Suprapubic skin (tissue), 4 donors: ENCODE measurements around the gene MEX3D. TPM values are rescaled to one million over a fixed set of nuclear protein-coding genes. Genes with fewer than 3 reads are reported as not detected.

Source experiments
- DNase-seq, 2 donors: peaks; one replicate each; pipeline ENCODE4 v3.0.0-alpha.2; 2019; ENCODE audit warnings: low spot score in 2 of 2
- H3K27ac ChIP-seq: fragments of 200-600 bp; sonication (generic); one replicate; pipeline ENCODE4 v1.5.1; 2019
- H3K27me3 ChIP-seq: fragments of 200-600 bp; sonication (generic); one replicate; pipeline ENCODE4 v1.5.1; 2019
- H3K36me3 ChIP-seq: fragments of 200-600 bp; sonication (generic); one replicate; pipeline ENCODE4 v1.5.1; 2019
- H3K4me1 ChIP-seq: fragments of 200-600 bp; sonication (generic); one replicate; pipeline ENCODE4 v1.5.1; 2019
- H3K4me3 ChIP-seq: fragments of 200-600 bp; sonication (generic); one replicate; pipeline ENCODE4 v1.5.1; 2019; ENCODE audit warnings: mild to moderate bottlenecking
- H3K9me3 ChIP-seq: fragments of 200-600 bp; sonication (generic); one replicate; pipeline ENCODE4 v1.5.1; 2019
- EP300 ChIP-seq: sonication (generic); formaldehyde crosslinking; IDR thresholded peaks from one replicate; pipeline ENCODE4 v1.6.1; 2017; ENCODE audit warnings: antibody characterized with exemption
- POLR2A ChIP-seq, 2 donors: fragments of 450-650 bp; IDR thresholded peaks; one replicate each; pipeline ENCODE4 v1.6.1; 2017; ENCODE audit warnings: antibody characterized with exemption in 2 of 2, mild to moderate bottlenecking in 2 of 2, moderate library complexity in 2 of 2
- POLR2AphosphoS5 ChIP-seq, 3 donors: sonication (generic); formaldehyde crosslinking; IDR thresholded peaks; one replicate each; pipeline ENCODE4 v1.6.1; 2017; ENCODE audit warnings: antibody characterized with exemption in 3 of 3
- WGBS: methylation state at CpG from one replicate; pipeline ENCODE4 v1.1.5; 2018; 5-methylcytosine and 5-hydroxymethylcytosine counted together
- total RNA-seq, 4 donors: library from RNA; depleted of rRNA; stranded (reverse); fragments of >200 nt; gene quantifications; one replicate each; pipeline ENCODE4 v1.1.0, GENCODE V29; 2016
- TF ChIP-seq, protein P1 (sequence below), 2 donors: fragments of 200-600 bp in 1 of 2; fragments of 450-650 bp in 1 of 2; sonication (generic) in 1 of 2; IDR thresholded peaks; one replicate each; pipeline ENCODE4 v1.5.1; 2016 to 2019; ENCODE audit warnings: antibody characterized with exemption in 2 of 2, mild to moderate bottlenecking in 1 of 2, moderate library complexity in 1 of 2

MEX3D gene
- total RNA-seq, 4 donors from 2014 or later = 20.1 to 36.4 (median 26.9) TPM

DNA sequence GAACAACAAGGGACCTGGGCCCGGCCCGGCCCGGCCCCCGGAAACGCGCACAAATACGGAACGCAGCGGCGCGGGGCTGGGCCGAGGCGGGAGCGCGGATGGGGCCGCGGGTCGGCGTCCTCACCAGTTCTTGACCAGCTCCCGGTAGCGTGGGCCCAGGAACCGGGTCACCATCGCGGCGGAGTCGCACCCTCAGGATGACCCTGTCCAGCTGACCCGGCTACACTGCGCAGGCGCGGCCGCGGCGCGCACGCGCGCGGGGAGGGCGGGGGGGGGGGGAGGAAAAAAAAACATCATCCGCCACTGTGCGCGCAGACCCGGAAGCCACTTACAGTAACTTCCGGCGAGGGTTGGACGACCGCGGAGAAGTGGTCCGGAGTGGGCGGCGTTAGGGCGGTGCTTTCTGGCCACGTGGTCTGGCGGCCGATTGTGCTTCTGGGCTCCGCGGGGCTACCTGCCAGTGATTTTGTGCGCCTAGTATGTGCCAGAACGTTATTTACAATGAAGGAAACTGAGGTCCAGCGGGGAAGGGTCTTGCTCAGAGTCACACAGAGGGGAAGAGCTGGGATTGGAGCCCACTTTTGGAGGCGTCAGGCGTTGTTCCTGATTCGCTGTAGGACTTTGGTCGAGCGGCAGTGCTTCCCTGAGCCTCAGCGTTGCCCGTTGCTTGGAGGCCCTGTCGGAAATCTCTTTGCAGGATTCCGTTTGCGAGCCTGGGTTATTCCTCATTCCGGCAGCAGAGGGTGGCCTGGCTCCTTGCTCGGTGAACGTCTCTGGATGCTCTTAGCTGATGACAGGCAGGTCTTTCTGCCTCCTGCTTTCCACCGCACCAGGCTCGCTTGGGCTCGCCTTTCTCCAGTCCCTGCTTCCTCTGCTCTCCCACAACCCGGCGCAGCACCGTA is 37.4 kb upstream of the MEX3D start, which contains the start of gene UQCR11:
TSS of gene UQCR11 (minus strand) at position 227 of the 902 bp plus-strand sequence. CDS start at position 174, 53 bp downstream.
- Histone ChIP-seq H3K27me3 (no peaks in the 10 kb centered on the region), H3K27ac (peak within 1 kb of the TSS; percentile 85), H3K4me3 (peak within 1 kb of the TSS; percentile 70), H3K9me3 (no peaks in the 10 kb centered on the region), H3K36me3 (peaks cover 15% of the 10 kb centered on the region), H3K4me1 (peaks cover 40% of the 10 kb centered on the region)
- WGBS = under 1% methylated on average over 34 of the region's 79 CpGs
- TF ChIP-seq, protein P1, sequence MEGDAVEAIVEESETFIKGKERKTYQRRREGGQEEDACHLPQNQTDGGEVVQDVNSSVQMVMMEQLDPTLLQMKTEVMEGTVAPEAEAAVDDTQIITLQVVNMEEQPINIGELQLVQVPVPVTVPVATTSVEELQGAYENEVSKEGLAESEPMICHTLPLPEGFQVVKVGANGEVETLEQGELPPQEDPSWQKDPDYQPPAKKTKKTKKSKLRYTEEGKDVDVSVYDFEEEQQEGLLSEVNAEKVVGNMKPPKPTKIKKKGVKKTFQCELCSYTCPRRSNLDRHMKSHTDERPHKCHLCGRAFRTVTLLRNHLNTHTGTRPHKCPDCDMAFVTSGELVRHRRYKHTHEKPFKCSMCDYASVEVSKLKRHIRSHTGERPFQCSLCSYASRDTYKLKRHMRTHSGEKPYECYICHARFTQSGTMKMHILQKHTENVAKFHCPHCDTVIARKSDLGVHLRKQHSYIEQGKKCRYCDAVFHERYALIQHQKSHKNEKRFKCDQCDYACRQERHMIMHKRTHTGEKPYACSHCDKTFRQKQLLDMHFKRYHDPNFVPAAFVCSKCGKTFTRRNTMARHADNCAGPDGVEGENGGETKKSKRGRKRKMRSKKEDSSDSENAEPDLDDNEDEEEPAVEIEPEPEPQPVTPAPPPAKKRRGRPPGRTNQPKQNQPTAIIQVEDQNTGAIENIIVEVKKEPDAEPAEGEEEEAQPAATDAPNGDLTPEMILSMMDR (IDR thresholded peaks at IDR 0.05) = peak; percentile 69 to 75
- TF ChIP-seq POLR2A (IDR thresholded peaks at IDR 0.05) (no peak), POLR2AphosphoS5 (IDR thresholded peaks at IDR 0.05) (peak in 1 of 3 donors; percentile 7)
- DNase-seq = peak; percentile 97

DNA sequence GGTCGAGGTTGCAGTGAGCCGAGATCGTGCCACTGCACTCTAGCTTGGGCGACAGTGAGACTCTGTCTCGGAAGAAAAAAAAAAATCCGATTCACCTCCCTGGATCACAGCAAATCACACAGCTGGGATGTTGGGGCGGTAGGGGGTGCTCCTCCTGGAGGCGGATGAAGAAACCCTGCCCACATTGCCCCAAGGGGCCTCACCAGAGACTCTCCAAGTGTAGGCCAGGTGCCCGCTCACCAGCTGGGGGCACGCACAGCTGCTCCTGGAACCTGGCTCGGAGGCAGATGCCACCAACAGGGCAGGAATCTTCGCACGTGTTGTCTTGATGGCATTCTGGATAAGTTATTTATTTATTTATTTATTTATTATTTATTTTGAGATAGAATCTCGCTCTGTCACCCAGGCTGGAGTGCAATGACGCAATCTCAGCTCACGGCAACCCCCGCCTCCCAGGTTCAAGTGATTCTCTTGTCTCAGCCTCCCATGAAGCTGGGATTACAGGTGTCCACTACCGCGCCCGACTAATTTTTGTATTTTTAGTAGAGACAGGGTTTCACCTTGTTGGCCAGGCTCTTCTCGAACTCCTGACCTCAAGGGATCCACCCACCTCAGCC is 34.1 kb upstream of the MEX3D start:
- Histone ChIP-seq H3K9me3 (no peaks in the 10 kb centered on the region), H3K4me3 (no peak overlapping the region), H3K27ac (no peak overlapping the region), H3K36me3 (peaks cover 33% of the 10 kb centered on the region), H3K4me1 (peaks cover 35% of the 10 kb centered on the region), H3K27me3 (no peaks in the 10 kb centered on the region)
- TF ChIP-seq POLR2AphosphoS5 (IDR thresholded peaks at IDR 0.05) = no peak
- TF ChIP-seq EP300 = no peak
- no peak for TF ChIP-seq POLR2A (IDR thresholded peaks at IDR 0.05)
- TF ChIP-seq, protein P1 (IDR thresholded peaks at IDR 0.05) = no peak
- WGBS = 90% methylated on average over 21 of the region's 21 CpGs
- DNase-seq = no peak

DNA sequence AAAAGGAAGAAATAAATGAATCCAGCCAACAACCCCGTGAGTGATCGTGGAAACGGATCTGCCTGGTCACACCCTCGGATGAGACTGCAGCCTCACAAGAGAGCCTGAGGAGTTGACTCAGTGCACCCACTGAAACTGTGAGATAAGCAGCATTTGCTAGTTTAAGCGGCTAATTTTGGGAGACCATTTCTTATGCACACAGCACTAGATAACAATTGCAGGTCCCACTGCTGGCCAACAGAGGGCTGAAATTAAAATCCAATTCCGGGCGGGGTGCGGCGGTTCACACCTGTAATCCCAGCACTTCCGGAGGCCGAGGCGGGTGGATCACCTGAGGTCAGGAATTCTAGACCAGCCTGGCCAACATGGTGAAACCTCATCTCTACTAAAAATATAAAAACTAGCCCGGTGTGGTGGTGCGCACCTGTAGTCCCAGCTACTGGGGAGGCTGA is 33.5 kb upstream of the MEX3D start:
- DNase-seq = no peak
- 90% methylated on average over 14 of the region's 14 CpGs for WGBS

DNA sequence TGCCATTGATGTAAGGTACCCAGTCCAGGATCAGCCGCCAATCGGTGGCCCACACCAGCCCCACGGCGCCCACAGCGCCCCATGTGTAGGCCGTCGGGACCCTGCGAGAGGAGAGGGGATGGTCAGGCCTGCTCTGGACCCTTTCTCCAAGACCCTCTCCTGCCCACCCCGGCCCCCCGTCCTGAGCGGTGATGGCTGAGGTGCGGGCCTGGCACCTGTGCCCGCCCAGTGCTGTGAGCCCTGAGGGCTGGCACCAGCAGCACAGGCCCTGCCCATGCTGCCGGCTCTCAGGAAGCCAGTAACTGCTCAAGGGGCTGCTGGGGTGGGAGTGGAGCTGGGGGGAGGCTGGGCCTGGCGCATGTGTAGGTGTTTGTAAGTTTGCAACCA is 31.3 kb upstream of the MEX3D start:
- H3K36me3 ChIP-seq = peaks cover 53% of the 10 kb centered on the region
- H3K4me3 ChIP-seq = no peak overlapping the region
- no peaks in the 10 kb centered on the region for H3K9me3 ChIP-seq
- H3K27ac ChIP-seq = no peak overlapping the region
- no CpG with 5 or more reads among the region's 15 CpGs for WGBS
- DNase-seq = no peak
- no peaks in the 10 kb centered on the region for H3K27me3 ChIP-seq
- TF ChIP-seq POLR2A (IDR thresholded peaks at IDR 0.05) (no peak), POLR2AphosphoS5 (IDR thresholded peaks at IDR 0.05) (no peak), EP300 (no peak)
- TF ChIP-seq, protein P1 (IDR thresholded peaks at IDR 0.05) = no peak
- peaks cover 22% of the 10 kb centered on the region for H3K4me1 ChIP-seq

More for the DNA sequence above, 33.5 kb upstream of the MEX3D start:
- no peak overlapping the region for H3K4me3 ChIP-seq
- H3K9me3 ChIP-seq = no peaks in the 10 kb centered on the region
- H3K27ac ChIP-seq = no peak overlapping the region
- TF ChIP-seq POLR2A (IDR thresholded peaks at IDR 0.05) = no peak
- TF ChIP-seq, protein P1 (IDR thresholded peaks at IDR 0.05) = peak in 1 of 2 donors; percentile 8
- no peak for TF ChIP-seq POLR2AphosphoS5 (IDR thresholded peaks at IDR 0.05)
- peaks cover 35% of the 10 kb centered on the region for H3K4me1 ChIP-seq
- H3K36me3 ChIP-seq = peaks cover 38% of the 10 kb centered on the region
- H3K27me3 ChIP-seq = no peaks in the 10 kb centered on the region
